ENCODE results near the gene CLIP2.
"Not testable (repeated sequence)": the region's sequence is repeated elsewhere in the genome, so short reads cannot be mapped to it uniquely, and the experiment has no call there.

Gene CLIP2

GRCh38 chr7:74329225-74329624 is 40.0 kb downstream of the CLIP2 start:
- no peak for DNase-seq

GRCh38 chr7:74332373-74333176 is 43.4 kb downstream of the CLIP2 start:
- DNase-seq = no peak

- no peak for DNase-seq
These were observed 44.8 kb downstream of the CLIP2 start for GRCh38 chr7:74334030-74334429.

DNA sequence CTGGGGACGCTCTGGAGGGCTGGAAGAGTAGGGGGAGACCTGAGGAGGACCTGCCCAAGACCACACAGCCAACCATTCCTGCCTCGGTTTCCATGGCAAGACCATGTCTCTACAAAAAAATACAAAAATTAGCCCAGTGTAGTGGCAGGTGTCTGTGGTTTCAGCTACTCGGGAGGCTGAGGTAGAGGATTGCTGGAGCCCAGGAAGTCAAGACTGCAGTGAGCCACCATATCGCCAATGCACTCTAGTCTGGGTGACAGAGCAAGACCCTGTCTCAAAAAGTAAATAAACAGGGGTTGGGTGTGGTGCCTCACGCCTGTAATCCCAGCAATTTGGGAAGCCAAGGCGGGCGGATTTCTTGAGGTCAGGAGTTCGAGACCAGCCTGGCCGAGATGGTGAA is 48.7 kb downstream of the CLIP2 start:
- no peak for DNase-seq

DNA sequence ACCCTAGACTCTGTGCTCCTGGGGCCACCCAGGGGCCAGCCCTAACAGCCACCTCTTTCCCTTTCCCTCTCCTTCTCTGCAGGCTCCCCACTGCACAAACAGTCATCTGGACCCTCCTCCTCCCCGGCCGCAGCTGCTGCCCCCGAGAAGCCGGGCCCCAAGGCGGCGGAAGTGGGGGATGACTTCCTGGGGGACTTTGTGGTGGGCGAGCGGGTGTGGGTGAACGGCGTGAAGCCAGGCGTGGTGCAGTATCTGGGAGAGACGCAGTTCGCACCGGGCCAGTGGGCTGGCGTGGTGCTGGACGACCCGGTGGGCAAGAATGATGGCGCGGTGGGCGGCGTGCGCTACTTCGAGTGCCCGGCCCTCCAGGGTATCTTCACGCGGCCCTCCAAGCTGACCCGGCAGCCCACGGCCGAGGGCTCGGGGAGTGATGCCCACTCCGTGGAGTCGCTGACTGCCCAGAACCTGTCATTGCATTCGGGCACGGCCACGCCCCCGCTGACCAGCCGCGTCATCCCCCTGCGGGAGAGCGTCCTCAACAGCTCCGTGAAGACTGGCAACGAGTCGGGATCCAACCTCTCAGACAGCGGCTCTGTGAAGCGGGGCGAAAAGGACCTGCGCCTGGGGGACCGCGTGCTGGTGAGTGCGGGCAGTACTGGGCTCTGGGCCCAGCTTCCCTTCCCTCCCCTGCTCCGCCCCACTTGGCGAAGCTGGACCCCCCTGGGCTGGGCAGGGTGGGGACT is 49.3 kb downstream of the CLIP2 start:
- no peak for DNase-seq

DNA sequence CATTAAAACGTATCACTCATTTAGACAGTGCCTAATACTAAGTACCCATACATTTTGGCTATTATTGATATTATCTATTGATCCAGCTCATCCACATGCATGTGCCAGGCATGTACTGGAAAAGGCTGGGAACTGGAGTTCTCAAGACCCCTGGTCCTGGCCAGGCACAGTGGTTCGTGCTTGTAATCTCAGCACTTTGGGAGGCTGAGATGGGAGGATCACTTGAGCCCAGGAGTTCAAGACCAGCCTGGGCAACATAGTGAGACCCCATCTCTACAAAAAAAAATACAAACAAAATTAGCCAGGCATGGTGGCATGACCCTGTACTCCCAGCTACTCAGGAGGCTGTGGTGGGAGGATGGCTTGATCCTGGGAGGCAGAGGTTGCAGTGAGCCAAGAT is 50.4 kb downstream of the CLIP2 start:
- DNase-seq = not testable (repeated sequence)

GRCh38 chr7:74343281-74344131 is 54.3 kb downstream of the CLIP2 start:
- DNase-seq = no peak

- no peak for DNase-seq
These were observed 54.9 kb downstream of the CLIP2 start for GRCh38 chr7:74344132-74344496.

- no peak for DNase-seq
These were observed 55.6 kb downstream of the CLIP2 start for GRCh38 chr7:74344786-74345185.

DNA sequence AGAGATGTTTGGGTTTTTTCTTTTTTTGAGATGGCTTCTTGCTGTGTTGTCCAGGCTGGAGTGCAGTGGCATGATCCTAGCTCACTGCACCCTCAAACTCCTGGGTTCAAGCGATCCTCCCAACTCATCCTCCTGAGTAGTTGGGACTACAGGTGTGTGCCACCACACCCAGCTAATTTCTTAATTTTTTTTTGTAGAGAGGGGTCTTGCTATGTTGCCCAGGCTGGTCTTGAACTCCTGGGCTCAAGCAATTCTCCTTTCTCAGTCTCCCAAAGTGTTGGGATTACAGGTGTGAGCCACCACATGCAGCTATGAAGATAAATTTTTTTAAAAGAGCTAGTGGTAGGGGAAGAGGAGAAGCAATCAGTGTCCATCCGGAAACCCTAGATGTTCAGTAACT is 56.8 kb downstream of the CLIP2 start:
- DNase-seq = no peak

GRCh38 chr7:74349621-74350020 is 60.4 kb downstream of the CLIP2 start:
- no peak for DNase-seq

- no peak for DNase-seq
These were observed 61.5 kb downstream of the CLIP2 start for GRCh38 chr7:74350751-74351150.

- DNase-seq = no peak
These were observed 62.6 kb downstream of the CLIP2 start for GRCh38 chr7:74351836-74352235.

GRCh38 chr7:74352551-74353138 is 63.4 kb downstream of the CLIP2 start:
- not testable (repeated sequence) for DNase-seq

DNA sequence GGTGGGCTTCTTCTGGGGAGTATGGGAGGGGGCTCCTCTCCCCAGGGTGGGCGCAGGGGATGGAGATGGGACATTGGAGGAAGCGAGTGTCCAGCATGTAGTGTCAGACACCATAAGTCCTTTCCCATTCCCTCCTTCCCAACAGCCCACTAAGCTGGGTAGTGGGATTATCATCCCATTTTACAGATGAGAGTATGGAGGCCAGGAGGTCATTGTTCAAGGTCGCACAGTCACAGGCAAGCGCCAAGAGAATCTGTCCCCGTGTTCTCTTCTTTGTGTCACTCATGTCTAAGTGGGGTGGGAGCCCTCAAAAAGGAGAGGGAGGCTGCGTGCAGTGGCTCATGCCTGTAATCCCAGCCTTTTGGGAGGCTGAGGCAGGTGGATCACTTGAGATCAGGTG is 64.8 kb downstream of the CLIP2 start:
- DNase-seq = no peak

- no peak for DNase-seq
These were observed 65.9 kb downstream of the CLIP2 start for GRCh38 chr7:74355091-74355490.

- no peak for DNase-seq
These were observed 67.5 kb downstream of the CLIP2 start for GRCh38 chr7:74356589-74357315.

DNA sequence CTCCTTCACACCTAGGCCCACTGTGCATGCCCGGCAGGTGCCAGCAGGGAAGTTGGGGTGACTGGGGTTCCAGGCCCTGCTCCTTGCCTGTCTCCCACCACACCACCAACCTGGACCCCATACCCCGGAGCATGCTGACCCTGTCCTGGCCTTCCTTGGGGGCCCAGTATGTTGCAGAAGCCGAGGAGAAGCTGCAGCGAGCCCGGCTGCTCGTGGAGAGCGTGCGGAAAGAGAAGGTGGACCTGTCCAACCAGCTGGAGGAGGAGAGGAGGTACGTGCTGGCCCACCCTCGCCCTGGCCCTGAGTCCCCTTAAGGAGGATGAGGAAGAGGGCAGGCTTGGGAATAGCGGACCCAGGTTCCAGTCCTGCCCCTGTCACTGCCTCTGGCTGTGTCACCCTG is 70.8 kb downstream of the CLIP2 start:
- no peak for DNase-seq

DNA sequence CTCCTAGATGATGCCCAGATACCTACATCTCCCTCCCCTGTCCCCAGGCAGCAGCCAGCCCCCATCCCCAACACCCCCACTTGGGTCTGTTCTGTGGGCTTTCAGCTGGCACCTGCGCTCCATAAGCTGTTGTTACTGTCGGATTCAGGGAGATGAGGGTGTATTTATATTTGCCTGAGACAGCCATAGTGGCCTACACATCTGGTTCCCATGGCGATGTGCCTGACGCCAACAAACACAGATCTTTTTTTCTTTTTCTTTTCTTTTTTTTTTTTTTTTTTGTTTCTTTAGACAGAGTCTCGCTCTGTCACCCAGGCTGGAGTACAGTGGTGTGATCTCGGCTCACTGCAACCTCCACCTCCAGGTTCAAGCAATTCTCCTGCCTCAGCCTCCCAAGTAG is 73.1 kb downstream of the CLIP2 start:
- DNase-seq = no peak

DNA sequence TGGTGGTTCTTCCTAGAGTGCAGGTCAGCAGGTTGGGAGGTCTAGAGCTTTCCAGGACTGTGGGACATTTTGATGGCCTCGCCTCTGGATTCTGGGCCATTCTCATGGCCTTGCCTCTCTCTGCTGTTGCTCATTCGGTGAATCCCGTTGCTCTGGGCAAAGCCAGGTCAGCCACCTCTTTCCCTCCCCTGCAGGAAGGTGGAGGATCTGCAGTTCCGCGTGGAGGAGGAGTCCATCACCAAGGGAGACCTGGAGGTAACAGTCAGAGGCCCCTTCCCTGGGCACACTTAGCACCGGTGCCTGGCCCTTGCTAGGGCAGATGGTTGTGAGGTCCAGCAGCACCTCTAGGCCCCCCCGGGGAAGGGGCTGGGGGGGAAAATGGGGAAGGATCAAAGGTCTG is 74.9 kb downstream of the CLIP2 start:
- DNase-seq = no peak

GRCh38 chr7:74365322-74366022 is 76.3 kb downstream of the CLIP2 start:
- no peak for DNase-seq
